BLaER1 (cell line): ENCODE measurements around the gene NCLN.

Experiments
- H3K27ac ChIP-seq: shearing (Covaris generic); formaldehyde crosslinking; 2 replicates; pipeline ENCODE4 v1.8.1; 2022
- H3K27me3 ChIP-seq: shearing (Covaris generic); formaldehyde crosslinking; 2 replicates; pipeline ENCODE4 v1.8.1; 2022
- H3K36me3 ChIP-seq: shearing (Covaris generic); formaldehyde crosslinking; 2 replicates; pipeline ENCODE4 v1.8.1; 2022
- H3K4me1 ChIP-seq: shearing (Covaris generic); formaldehyde crosslinking; 2 replicates; pipeline ENCODE4 v1.8.1; 2022
- H3K4me2 ChIP-seq: shearing (Covaris generic); formaldehyde crosslinking; 2 replicates; pipeline ENCODE4 v1.8.1; 2022
- H3K4me3 ChIP-seq: shearing (Covaris generic); formaldehyde crosslinking; 2 replicates; pipeline ENCODE4 v1.8.1; 2022
- H3K9ac ChIP-seq: shearing (Covaris generic); formaldehyde crosslinking; 2 replicates; pipeline ENCODE4 v1.8.1; 2022
- H3K9me3 ChIP-seq: shearing (Covaris generic); formaldehyde crosslinking; 2 replicates; pipeline ENCODE4 v1.8.1; 2022
- H4K20me1 ChIP-seq: shearing (Covaris generic); formaldehyde crosslinking; 2 replicates; pipeline ENCODE4 v1.8.1; 2022
- Cebpa-rat ChIP-seq: shearing (Covaris generic); IDR thresholded peaks from 2 replicates; pipeline ENCODE4 v1.8.1; 2022

The NCLN gene

DNA sequence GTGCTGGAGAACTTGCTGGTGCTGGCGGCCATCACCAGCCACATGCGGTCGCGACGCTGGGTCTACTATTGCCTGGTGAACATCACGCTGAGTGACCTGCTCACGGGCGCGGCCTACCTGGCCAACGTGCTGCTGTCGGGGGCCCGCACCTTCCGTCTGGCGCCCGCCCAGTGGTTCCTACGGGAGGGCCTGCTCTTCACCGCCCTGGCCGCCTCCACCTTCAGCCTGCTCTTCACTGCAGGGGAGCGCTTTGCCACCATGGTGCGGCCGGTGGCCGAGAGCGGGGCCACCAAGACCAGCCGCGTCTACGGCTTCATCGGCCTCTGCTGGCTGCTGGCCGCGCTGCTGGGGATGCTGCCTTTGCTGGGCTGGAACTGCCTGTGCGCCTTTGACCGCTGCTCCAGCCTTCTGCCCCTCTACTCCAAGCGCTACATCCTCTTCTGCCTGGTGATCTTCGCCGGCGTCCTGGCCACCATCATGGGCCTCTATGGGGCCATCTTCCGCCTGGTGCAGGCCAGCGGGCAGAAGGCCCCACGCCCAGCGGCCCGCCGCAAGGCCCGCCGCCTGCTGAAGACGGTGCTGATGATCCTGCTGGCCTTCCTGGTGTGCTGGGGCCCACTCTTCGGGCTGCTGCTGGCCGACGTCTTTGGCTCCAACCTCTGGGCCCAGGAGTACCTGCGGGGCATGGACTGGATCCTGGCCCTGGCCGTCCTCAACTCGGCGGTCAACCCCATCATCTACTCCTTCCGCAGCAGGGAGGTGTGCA lies 6.6 kb upstream of the NCLN start:
- H3K4me1 ChIP-seq = peaks cover 57% of the 10 kb centered on the region
- no peaks in the 10 kb centered on the region for H3K9me3 ChIP-seq
- H3K4me3 ChIP-seq = peak overlapping the region; percentile 95
- H3K4me2 ChIP-seq = peak overlapping the region; percentile 99
- TF ChIP-seq Cebpa-rat = no peak
- no peaks in the 10 kb centered on the region for H3K27me3 ChIP-seq
- peaks cover 28% of the 10 kb centered on the region for H3K36me3 ChIP-seq
- H3K27ac ChIP-seq = peak overlapping the region; percentile 99
- peak overlapping the region; percentile 99 for H3K9ac ChIP-seq
- peaks cover 39% of the 10 kb centered on the region for H4K20me1 ChIP-seq

DNA sequence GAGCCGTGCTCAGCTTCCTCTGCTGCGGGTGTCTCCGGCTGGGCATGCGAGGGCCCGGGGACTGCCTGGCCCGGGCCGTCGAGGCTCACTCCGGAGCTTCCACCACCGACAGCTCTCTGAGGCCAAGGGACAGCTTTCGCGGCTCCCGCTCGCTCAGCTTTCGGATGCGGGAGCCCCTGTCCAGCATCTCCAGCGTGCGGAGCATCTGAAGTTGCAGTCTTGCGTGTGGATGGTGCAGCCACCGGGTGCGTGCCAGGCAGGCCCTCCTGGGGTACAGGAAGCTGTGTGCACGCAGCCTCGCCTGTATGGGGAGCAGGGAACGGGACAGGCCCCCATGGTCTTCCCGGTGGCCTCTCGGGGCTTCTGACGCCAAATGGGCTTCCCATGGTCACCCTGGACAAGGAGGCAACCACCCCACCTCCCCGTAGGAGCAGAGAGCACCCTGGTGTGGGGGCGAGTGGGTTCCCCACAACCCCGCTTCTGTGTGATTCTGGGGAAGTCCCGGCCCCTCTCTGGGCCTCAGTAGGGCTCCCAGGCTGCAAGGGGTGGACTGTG lies 5.9 kb upstream of the NCLN start:
- TF ChIP-seq Cebpa-rat = no peak
- Histone ChIP-seq H3K27ac (peak overlapping the region; percentile 99), H3K9me3 (no peaks in the 10 kb centered on the region), H3K27me3 (no peaks in the 10 kb centered on the region), H3K36me3 (peaks cover 34% of the 10 kb centered on the region), H3K4me3 (peak overlapping the region; percentile 95), H3K9ac (peak overlapping the region; percentile 99), H4K20me1 (peaks cover 46% of the 10 kb centered on the region), H3K4me2 (peak overlapping the region; percentile 99), H3K4me1 (peaks cover 64% of the 10 kb centered on the region)

DNA sequence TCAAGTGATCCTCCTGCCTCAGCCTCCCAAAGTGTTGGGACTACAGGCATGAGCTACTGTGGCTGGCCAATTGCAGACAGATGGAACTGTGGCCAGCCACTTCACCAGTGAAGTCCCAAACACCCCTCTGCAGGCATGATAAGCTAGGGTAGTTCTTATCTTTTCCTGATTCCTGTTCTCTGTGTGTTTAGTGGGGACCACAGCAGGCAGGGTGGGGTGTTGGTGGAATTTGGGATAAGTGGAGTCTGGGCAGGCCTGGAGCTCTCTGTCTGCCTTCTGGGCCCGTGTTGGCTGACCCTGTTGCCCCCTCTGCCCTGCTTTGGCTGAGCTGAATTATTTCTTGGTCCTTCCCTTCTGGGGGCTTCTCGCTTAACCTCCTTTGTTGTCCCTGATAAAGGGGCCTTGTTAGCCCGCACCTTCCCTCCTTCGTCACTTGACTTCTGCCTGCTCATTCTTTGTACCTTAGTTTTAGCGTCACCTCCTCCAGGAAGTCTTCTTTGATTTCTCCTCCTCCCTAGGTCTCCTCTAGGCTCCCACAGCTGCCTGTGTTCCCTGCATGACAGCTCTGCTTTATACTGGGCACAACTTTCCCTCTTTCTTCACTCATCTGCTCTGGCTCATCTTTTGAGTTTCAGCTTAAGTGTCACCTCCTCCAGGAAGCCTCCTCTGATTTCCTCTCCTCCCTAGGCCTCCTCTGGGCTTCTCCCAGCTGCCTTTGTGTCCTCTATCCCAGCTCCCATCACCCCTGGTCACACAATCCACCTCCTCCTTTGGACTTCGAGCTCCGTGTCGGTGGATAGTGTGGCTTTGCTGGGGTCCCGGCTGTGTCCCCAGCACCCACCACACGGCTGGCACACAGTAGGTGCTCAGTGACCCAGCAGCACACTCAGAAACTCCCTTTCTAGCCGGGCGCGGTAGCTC lies 1.7 kb upstream of the NCLN start:
- no peaks in the 10 kb centered on the region for H3K9me3 ChIP-seq
- H3K27me3 ChIP-seq = no peaks in the 10 kb centered on the region
- peaks cover 64% of the 10 kb centered on the region for H3K4me1 ChIP-seq
- no peak overlapping the region for H3K27ac ChIP-seq
- peaks cover 82% of the 10 kb centered on the region for H4K20me1 ChIP-seq
- H3K9ac ChIP-seq = peak overlapping the region; percentile 25; the same call in 1 of the 2 replicates
- no peak for TF ChIP-seq Cebpa-rat
- H3K4me2 ChIP-seq = peak overlapping the region; percentile 99
- peaks cover 46% of the 10 kb centered on the region for H3K36me3 ChIP-seq
- peak overlapping the region; percentile 98; the same call in 1 of the 2 replicates for H3K4me3 ChIP-seq

DNA sequence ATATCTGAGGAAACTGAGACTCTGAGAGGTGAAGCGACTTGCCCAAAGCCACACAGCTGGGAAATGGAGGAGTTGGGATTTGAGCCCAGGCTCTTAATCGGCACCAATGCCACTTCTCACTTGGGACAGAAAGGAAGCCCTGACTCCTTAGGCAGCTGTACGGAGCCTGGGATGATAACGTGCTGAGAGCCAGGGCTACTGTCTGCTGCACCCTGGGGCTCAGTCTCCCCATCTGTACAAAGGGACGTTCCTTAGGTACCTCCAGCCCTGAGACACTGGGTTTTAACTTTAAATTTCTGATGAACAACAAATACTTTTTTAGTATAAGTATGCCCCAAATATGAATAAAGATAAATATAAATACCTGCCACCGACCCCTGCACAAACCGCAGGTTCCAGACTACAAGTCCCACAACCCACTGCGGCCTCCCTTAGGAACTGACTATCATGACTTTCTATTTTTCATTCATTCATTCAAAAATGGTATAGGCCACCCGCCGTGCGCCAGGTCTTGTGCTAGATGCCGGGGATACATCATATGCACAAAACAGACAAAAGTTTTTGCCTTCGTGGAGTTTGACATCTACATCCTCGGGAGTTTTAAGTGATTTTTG lies 776 bp upstream of the NCLN start:
- H4K20me1 ChIP-seq = peaks cover 91% of the 10 kb centered on the region
- peak overlapping the region; percentile 99 for H3K4me2 ChIP-seq
- no peak for TF ChIP-seq Cebpa-rat
- peak overlapping the region; percentile 97; the same call in 1 of the 2 replicates for H3K9ac ChIP-seq
- H3K27me3 ChIP-seq = no peaks in the 10 kb centered on the region
- H3K4me3 ChIP-seq = peak overlapping the region; percentile 98
- peaks cover 74% of the 10 kb centered on the region for H3K4me1 ChIP-seq
- peaks cover 56% of the 10 kb centered on the region for H3K36me3 ChIP-seq
- H3K27ac ChIP-seq = peak overlapping the region; percentile 96
- H3K9me3 ChIP-seq = no peaks in the 10 kb centered on the region

DNA sequence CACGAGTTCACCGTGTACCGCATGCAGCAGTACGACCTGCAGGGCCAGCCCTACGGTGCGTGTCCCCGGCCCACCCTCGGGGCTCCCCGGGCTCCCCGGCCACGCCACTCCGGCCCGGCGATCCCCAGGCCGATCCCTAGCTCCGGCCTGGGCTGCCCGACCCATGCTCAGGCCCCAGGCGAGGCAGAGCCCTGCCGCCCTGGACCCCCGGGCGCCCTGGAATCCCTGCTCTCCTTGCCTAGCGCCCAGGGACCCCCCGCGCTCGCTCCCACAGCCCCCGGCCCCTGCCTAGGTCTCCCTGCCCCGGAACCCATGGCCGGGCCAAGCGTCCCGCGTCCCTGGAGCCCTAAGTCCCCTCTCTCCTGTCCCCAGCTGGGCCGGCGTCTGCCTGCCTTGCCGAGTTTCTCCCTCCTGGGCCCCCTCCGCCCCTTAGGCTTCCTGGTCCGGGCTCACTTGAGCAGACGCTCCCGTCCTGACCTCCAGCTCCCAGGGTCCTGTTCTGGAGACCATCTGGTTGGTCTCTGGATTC lies 494 bp downstream of the NCLN start:
- Histone ChIP-seq H3K9ac (peak overlapping the region; percentile 97), H3K27me3 (no peaks in the 10 kb centered on the region), H3K4me3 (peak overlapping the region; percentile 98), H3K36me3 (peaks cover 64% of the 10 kb centered on the region), H3K9me3 (no peaks in the 10 kb centered on the region), H3K4me2 (peak overlapping the region; percentile 99), H4K20me1 (peaks cover 94% of the 10 kb centered on the region), H3K27ac (peak overlapping the region; percentile 96), H3K4me1 (peaks cover 86% of the 10 kb centered on the region)
- no peak for TF ChIP-seq Cebpa-rat

DNA sequence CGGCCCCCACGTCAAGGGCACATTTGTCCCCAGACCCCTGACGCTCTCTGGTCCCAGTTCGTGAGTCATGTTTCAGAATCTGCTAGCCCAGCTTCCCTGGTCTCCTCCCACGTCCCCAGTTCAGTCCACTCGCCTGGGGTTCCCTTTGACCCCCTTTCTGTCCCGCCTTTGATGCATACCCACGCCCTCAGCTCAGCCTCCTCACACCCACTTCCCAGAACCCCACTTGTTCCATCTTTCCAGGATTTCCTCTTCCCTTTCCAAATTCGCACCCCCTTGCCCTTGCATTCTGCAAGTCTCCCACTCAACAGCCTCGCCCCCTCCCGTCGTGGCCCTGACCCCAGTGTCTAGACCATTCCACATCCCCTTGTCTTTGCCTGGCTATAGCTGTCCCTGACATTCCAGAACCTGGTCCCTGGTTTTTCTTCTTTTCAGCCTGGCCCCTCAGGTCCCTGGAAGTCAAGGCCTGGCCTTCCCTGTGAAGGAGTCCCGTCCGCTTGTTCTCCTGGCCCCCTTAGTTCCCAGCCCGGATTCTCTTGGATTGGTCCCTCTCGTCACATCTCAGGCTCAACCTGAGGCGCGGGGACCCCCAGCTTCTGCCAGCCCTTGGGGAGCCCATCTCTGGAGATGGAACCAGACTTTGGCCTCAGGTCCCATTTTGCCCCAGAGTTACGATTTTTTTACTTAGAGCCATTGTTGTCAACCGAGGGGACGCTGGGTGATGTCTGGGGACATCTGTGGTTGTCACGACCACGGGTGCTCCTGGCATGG lies 1.3 kb downstream of the NCLN start:
- Histone ChIP-seq H3K36me3 (peaks cover 62% of the 10 kb centered on the region), H3K4me1 (peaks cover 86% of the 10 kb centered on the region), H3K27me3 (no peaks in the 10 kb centered on the region), H3K4me3 (peak overlapping the region; percentile 98), H4K20me1 (peaks cover 94% of the 10 kb centered on the region), H3K9me3 (no peaks in the 10 kb centered on the region), H3K4me2 (peak overlapping the region; percentile 99), H3K9ac (peak overlapping the region; percentile 97), H3K27ac (peak overlapping the region; percentile 96)
- no peak for TF ChIP-seq Cebpa-rat

DNA sequence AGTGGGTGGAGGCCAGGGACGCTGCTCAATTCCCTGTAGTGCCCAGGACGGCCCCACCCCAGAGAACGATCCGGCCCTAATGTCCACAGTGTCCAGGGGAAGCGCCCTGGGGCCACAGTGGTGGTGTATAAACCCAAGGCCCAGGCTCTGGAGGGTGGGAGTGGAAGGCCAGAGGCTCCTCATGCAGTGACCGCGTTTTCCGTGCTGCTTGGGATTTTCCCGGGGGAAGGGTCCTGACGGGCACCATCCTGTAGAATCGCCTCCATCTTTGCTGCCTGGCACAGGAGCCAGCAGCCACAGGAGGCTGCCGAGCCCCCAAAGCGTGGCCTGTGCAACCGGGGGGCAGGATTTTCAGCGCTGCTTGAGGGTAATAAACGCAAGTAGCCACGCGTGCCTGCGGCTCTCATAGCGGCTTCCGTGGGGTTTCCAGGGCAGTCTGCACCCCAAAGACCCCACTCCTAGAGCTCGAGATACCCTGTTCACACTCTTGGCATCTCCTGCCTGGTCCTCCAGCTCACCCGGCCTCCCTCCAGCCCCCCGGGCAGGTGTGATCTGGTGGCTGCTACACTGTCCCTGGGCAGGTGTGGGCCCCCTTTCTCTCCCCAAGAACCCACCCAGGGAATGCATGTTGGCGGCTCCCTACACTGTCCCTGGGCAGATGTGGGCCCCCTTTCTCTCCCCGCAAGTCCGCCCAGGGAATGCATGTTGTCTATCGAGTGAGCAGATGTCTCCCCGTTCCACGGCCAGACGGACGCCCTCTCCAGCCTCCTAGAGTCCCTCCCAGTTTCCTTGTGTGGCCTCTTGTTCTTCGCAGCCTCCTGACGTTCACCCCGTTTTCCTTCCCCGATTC lies 2.2 kb downstream of the NCLN start:
- peaks cover 94% of the 10 kb centered on the region for H4K20me1 ChIP-seq
- H3K9me3 ChIP-seq = no peaks in the 10 kb centered on the region
- H3K27me3 ChIP-seq = no peaks in the 10 kb centered on the region
- H3K4me1 ChIP-seq = peaks cover 85% of the 10 kb centered on the region
- H3K4me2 ChIP-seq = peak overlapping the region; percentile 99
- peak overlapping the region; percentile 97 for H3K9ac ChIP-seq
- no peak for TF ChIP-seq Cebpa-rat
- peak overlapping the region; percentile 98 for H3K4me3 ChIP-seq
- H3K27ac ChIP-seq = peak overlapping the region; percentile 96
- H3K36me3 ChIP-seq = peaks cover 63% of the 10 kb centered on the region
